Measurements from ENCODE around the gene SLC30A7. TPM values are rescaled to one million over a fixed set of nuclear protein-coding genes. Genes with fewer than 3 reads are reported as not detected.

Gene SLC30A7
- total RNA-seq, 1 donor from 2014 or later = 31.3 TPM

- Histone ChIP-seq H3K27me3 (ENCODE audit: control insufficient read depth, insufficient read depth, low read length) (no peaks in the 10 kb centered on the region), H3K4me3 (ENCODE audit: low read depth, low read length) (no peak overlapping the region), H3K36me3 (ENCODE audit: control insufficient read depth, insufficient read depth, low read length) (peaks cover 3% of the 10 kb centered on the region)
- TF ChIP-seq CTCF (IDR thresholded peaks at IDR 0.05; ENCODE audit: insufficient read depth, low read length, severe bottlenecking) = no peak
- FAIRE-seq (no peak), DNase-seq (ENCODE audit: low read depth) (no peak)
Measured at GRCh38 chr1:100905181-100905580, 9.3 kb downstream of the SLC30A7 start.

GRCh38 chr1:100907887-100908286 lies 12.0 kb downstream of the SLC30A7 start:
- peaks cover 3% of the 10 kb centered on the region for H3K36me3 ChIP-seq (ENCODE audit: control insufficient read depth, insufficient read depth, low read length)
- H3K27me3 ChIP-seq (ENCODE audit: control insufficient read depth, insufficient read depth, low read length) = no peaks in the 10 kb centered on the region
- H3K4me3 ChIP-seq (ENCODE audit: low read depth, low read length) = no peak overlapping the region
- TF ChIP-seq CTCF (IDR thresholded peaks at IDR 0.05; ENCODE audit: insufficient read depth, low read length, severe bottlenecking) = no peak
- FAIRE-seq = no peak
- DNase-seq (ENCODE audit: low read depth) = no peak

GRCh38 chr1:100909018-100909417 lies 13.1 kb downstream of the SLC30A7 start:
- FAIRE-seq = no peak
- no peak for TF ChIP-seq CTCF (IDR thresholded peaks at IDR 0.05; ENCODE audit: insufficient read depth, low read length, severe bottlenecking)
- Histone ChIP-seq H3K36me3 (ENCODE audit: control insufficient read depth, insufficient read depth, low read length) (peaks cover 4% of the 10 kb centered on the region), H3K27me3 (ENCODE audit: control insufficient read depth, insufficient read depth, low read length) (no peaks in the 10 kb centered on the region), H3K4me3 (ENCODE audit: low read depth, low read length) (no peak overlapping the region)
- DNase-seq (ENCODE audit: low read depth) = no peak

GRCh38 chr1:100912019-100912418 lies 16.1 kb downstream of the SLC30A7 start:
- Histone ChIP-seq H3K27me3 (ENCODE audit: control insufficient read depth, insufficient read depth, low read length) (no peaks in the 10 kb centered on the region), H3K4me3 (ENCODE audit: low read depth, low read length) (no peak overlapping the region), H3K36me3 (ENCODE audit: control insufficient read depth, insufficient read depth, low read length) (peaks cover 1% of the 10 kb centered on the region)
- DNase-seq (ENCODE audit: low read depth) = no peak
- FAIRE-seq = no peak
- no peak for TF ChIP-seq CTCF (IDR thresholded peaks at IDR 0.05; ENCODE audit: insufficient read depth, low read length, severe bottlenecking)

GRCh38 chr1:100921110-100921706 lies 25.3 kb downstream of the SLC30A7 start:
- FAIRE-seq (no peak), DNase-seq (ENCODE audit: low read depth) (peak; percentile 49)
- Histone ChIP-seq H3K27me3 (ENCODE audit: control insufficient read depth, insufficient read depth, low read length) (no peaks in the 10 kb centered on the region), H3K4me3 (ENCODE audit: low read depth, low read length) (no peak overlapping the region), H3K36me3 (ENCODE audit: control insufficient read depth, insufficient read depth, low read length) (peaks cover 3% of the 10 kb centered on the region)
- TF ChIP-seq CTCF (IDR thresholded peaks at IDR 0.05; ENCODE audit: insufficient read depth, low read length, severe bottlenecking) = peak; percentile 40

- DNase-seq (ENCODE audit: low read depth) (peak; percentile 26), FAIRE-seq (no peak)
- TF ChIP-seq CTCF (IDR thresholded peaks at IDR 0.05; ENCODE audit: insufficient read depth, low read length, severe bottlenecking) = no peak
- Histone ChIP-seq H3K36me3 (ENCODE audit: control insufficient read depth, insufficient read depth, low read length) (peaks cover 2% of the 10 kb centered on the region), H3K4me3 (ENCODE audit: low read depth, low read length) (no peak overlapping the region), H3K27me3 (ENCODE audit: control insufficient read depth, insufficient read depth, low read length) (no peaks in the 10 kb centered on the region)
Measured at GRCh38 chr1:100924212-100924611, 28.3 kb downstream of the SLC30A7 start.

Measured in bronchial epithelial cell (primary cell).